Activated CD8-positive, alpha-beta T cell treated with anti-CD3 and anti-CD28 coated beads for 36 hours (primary cell): ENCODE data around the gene LRRC27. TPM values are rescaled to one million over a fixed set of nuclear protein-coding genes. Genes with fewer than 3 reads are reported as not detected.

ENCODE experiments used
- ATAC-seq: fragments of 200-7000 bp; cut with Tn5 transposase; one replicate; pipeline ENCODE4 v1.10.0; 2021; ENCODE audit warnings: mild to moderate bottlenecking, moderate library complexity
- CTCF ChIA-PET: fragments of 350-600 bp; sonication (Branson Sonifier 250); formaldehyde crosslinking; loops from one replicate; lab custom pipeline; 2021; ENCODE audit warnings: antibody characterized with exemption; lab: Charles Lee
- POLR2A ChIA-PET: fragments of 350-600 bp; sonication (Branson Sonifier 250); formaldehyde crosslinking; loops from one replicate; lab custom pipeline; 2021; ENCODE audit warnings: antibody characterized with exemption; lab: Charles Lee
- DNase-seq: peaks from one replicate; pipeline ENCODE4 v3.0.0-alpha.2; 2020
- H3K27ac Mint-ChIP-seq: one replicate; pipeline ENCODE4 v1.8.0; 2021; ENCODE audit warnings: mild to moderate bottlenecking, mixed read lengths
- H3K27me3 Mint-ChIP-seq: one replicate; pipeline ENCODE4 v1.8.0; 2021; ENCODE audit warnings: mixed read lengths
- H3K36me3 Mint-ChIP-seq: one replicate; pipeline ENCODE4 v1.8.0; 2021; ENCODE audit warnings: low read depth, mixed read lengths
- H3K4me1 Mint-ChIP-seq: one replicate; pipeline ENCODE4 v1.8.0; 2021; ENCODE audit warnings: low read depth, mixed read lengths
- H3K4me3 Mint-ChIP-seq: one replicate; pipeline ENCODE4 v1.8.0; 2021; ENCODE audit warnings: mild to moderate bottlenecking, moderate library complexity, mixed read lengths
- H3K9me3 Mint-ChIP-seq: one replicate; pipeline ENCODE4 v1.8.0; 2021; ENCODE audit warnings: mixed read lengths
- CTCF ChIP-seq: fragments of 200-600 bp; IDR thresholded peaks from one replicate; pipeline ENCODE4 v1.8.0; 2022; ENCODE audit warnings: antibody characterized with exemption, mild to moderate bottlenecking
- intact Hi-C: fragments of 100-400 bp; cut with micrococcal nuclease; formaldehyde crosslinking; loops from one replicate; pipeline ENCODE4 v1.10.0; 2022
- total RNA-seq, 2 experiments: library from RNA; stranded (reverse); gene quantifications; one replicate each; pipeline ENCODE4 v1.2.3, GENCODE V29; 2021

Gene LRRC27
- total RNA-seq, 2 experiments from 2014 or later = 2.7 to 3.5 TPM

GRCh38 chr10:132341017-132341416 is 9.0 kb downstream of the LRRC27 start:
- ChIA-PET POLR2A (no interaction called here), CTCF (interaction anchor here (2.1 to 3.0 kb wide), 2 partner anchors 12 to 19 kb away, joined by 6 to 8 read pairs; no protein-coding TSS in a partner anchor)
- H3K4me1 Mint-ChIP-seq = peaks cover 10% of the 10 kb centered on the region
- no peaks in the 10 kb centered on the region for H3K27me3 Mint-ChIP-seq
- no peak overlapping the region for H3K27ac Mint-ChIP-seq
- H3K9me3 Mint-ChIP-seq = peaks cover 4% of the 10 kb centered on the region
- intact Hi-C loops = no loop called here
- DNase-seq (no peak), ATAC-seq (no peak)
- no peak for TF ChIP-seq CTCF
- H3K36me3 Mint-ChIP-seq = peaks cover 1% of the 10 kb centered on the region
- H3K4me3 Mint-ChIP-seq = no peak overlapping the region

GRCh38 chr10:132341781-132342180 is 9.8 kb downstream of the LRRC27 start:
- Mint-ChIP-seq H3K9me3 (peaks cover 4% of the 10 kb centered on the region), H3K36me3 (peaks cover 1% of the 10 kb centered on the region), H3K27me3 (no peaks in the 10 kb centered on the region), H3K4me1 (peaks cover 4% of the 10 kb centered on the region), H3K27ac (no peak overlapping the region), H3K4me3 (no peak overlapping the region)
- CTCF ChIA-PET = interaction anchor here (2.1 to 3.0 kb wide), 3 partner anchors 11 to 19 kb away, joined by 6 to 8 read pairs (median 6); no protein-coding TSS in a partner anchor
- intact Hi-C loops = no loop called here
- no peak for ATAC-seq
- DNase-seq = no peak
- TF ChIP-seq CTCF = no peak
- POLR2A ChIA-PET = no interaction called here

DNA sequence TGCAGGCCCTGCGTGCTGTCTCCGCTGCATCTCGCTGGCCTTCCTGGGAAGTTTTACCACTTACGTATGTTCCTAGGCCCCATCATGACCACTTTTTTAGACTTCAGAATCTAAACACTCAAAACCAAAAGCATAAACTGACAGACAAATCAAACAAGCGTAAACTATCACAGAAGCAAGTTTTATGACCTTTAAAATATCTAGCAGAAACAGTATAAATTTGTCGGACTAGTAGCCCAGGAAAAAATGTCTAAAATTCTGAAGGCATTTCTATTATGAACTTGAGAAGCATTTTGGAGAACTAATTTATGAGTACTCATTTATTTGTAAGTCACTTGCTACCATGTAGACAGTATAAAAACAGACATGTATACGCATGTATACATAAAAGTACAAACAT is 10.6 kb downstream of the LRRC27 start:
- peaks cover 1% of the 10 kb centered on the region for H3K36me3 Mint-ChIP-seq
- ChIA-PET POLR2A (interaction anchor here (0.7 kb wide), 1 partner anchor 12 kb away, joined by 3 read pairs; no protein-coding TSS in a partner anchor), CTCF (interaction anchor here (2.1 to 3.0 kb wide), 3 partner anchors 11 to 19 kb away, joined by 6 to 8 read pairs (median 6); no protein-coding TSS in a partner anchor)
- H3K27ac Mint-ChIP-seq = no peak overlapping the region
- no peak for TF ChIP-seq CTCF
- DNase-seq (no peak), ATAC-seq (no peak)
- peaks cover 4% of the 10 kb centered on the region for H3K9me3 Mint-ChIP-seq
- no peak overlapping the region for H3K4me3 Mint-ChIP-seq
- H3K27me3 Mint-ChIP-seq = no peaks in the 10 kb centered on the region
- no peaks in the 10 kb centered on the region for H3K4me1 Mint-ChIP-seq
- intact Hi-C loops = no loop called here

DNA sequence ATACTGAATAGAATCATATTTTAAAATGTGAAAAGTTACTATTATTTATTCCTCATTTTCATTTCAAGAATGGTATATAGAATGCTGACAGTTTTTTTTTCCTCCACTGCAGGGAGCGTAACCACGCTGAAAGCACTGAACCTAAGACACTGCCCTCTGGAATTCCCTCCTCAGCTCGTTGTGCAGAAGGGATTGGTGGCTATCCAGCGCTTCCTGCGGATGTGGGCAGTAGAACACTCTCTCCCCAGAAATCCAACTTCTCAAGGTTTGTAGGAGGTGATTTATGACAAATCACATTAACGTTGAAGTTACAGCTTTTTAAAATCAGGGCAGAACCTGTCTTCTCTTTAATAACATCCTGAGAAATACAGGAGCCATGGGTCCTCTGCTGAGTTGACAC is 12.4 kb downstream of the LRRC27 start:
- peaks cover 4% of the 10 kb centered on the region for H3K9me3 Mint-ChIP-seq
- ChIA-PET CTCF (no interaction called here), POLR2A (no interaction called here)
- H3K36me3 Mint-ChIP-seq = peaks cover 1% of the 10 kb centered on the region
- H3K4me3 Mint-ChIP-seq = no peak overlapping the region
- H3K4me1 Mint-ChIP-seq = no peaks in the 10 kb centered on the region
- DNase-seq (no peak), ATAC-seq (no peak)
- TF ChIP-seq CTCF = no peak
- intact Hi-C loops = no loop called here
- no peaks in the 10 kb centered on the region for H3K27me3 Mint-ChIP-seq
- no peak overlapping the region for H3K27ac Mint-ChIP-seq

DNA sequence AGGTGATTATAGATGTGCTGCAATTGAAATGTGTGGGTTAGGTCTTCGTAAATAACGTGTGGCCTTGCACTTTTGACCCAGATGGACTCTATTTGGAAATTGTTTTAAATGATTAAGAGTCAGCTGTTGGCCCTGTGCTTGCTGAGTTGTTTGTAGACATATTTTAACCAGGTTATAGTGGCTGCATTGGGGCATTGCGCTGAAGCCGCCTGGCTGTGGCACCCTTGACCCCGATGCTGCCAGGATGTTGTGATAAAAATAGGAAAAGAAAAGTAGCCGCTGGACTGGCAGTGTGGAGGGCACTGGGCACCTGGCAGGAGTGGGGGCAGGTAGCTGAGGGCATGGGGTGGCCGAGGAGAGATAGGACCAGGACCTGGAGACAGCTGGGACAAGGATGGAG is 13.4 kb downstream of the LRRC27 start:
- no peak for ATAC-seq

More for the DNA sequence above, 13.4 kb downstream of the LRRC27 start:
- Mint-ChIP-seq H3K27me3 (no peaks in the 10 kb centered on the region), H3K36me3 (peaks cover 1% of the 10 kb centered on the region), H3K9me3 (peaks cover 4% of the 10 kb centered on the region), H3K27ac (no peak overlapping the region), H3K4me3 (no peak overlapping the region), H3K4me1 (no peaks in the 10 kb centered on the region)
- ChIA-PET POLR2A (no interaction called here), CTCF (no interaction called here)
- intact Hi-C loops = no loop called here
- no peak for DNase-seq
- TF ChIP-seq CTCF = no peak
